Measurements from ENCODE around the gene CES3.

Gene CES3

GRCh38 chr16:66976746-66977145 lies 15.7 kb downstream of the CES3 start:
- TF ChIP-seq ZNF544 (tag by site-specific recombination; IDR thresholded peaks at IDR 0.05), result no peak
- no peak for TF ChIP-seq ZNF664 (tag by site-specific recombination; IDR thresholded peaks at IDR 0.05)
- no peak for TF ChIP-seq SALL2 (tag by site-specific recombination; IDR thresholded peaks at IDR 0.05; ENCODE audit: borderline replicate concordance)
- TF ChIP-seq ZNF394 (tag by site-specific recombination; IDR thresholded peaks at IDR 0.05; ENCODE audit: borderline replicate concordance), result no peak
- no peak for TF ChIP-seq ZNF610 (tag by site-specific recombination; IDR thresholded peaks at IDR 0.05; ENCODE audit: borderline replicate concordance)
- no peak for TF ChIP-seq ZNF335 (tag by site-specific recombination; conservative IDR thresholded peaks at IDR 0.05)
- TF ChIP-seq HOXD13 (CRISPR knock-in tag; IDR thresholded peaks at IDR 0.05; ENCODE audit: borderline replicate concordance), result no peak
- no peak for TF ChIP-seq ZNF114 (tag by site-specific recombination; IDR thresholded peaks at IDR 0.05)
- no peak for TF ChIP-seq ZNF148 (tag by site-specific recombination; IDR thresholded peaks at IDR 0.05; ENCODE audit: borderline replicate concordance)
- TF ChIP-seq GLI4 (tag by site-specific recombination; IDR thresholded peaks at IDR 0.05), result no peak
- Histone ChIP-seq H3K9me3 (ENCODE audit: control insufficient read depth, insufficient read depth, low read depth, low read length) (no peaks in the 10 kb centered on the region), H3K27ac (ENCODE audit: extremely low read depth, low read depth, low read length) (no peak overlapping the region), H3K4me1 (ENCODE audit: control insufficient read depth, insufficient read depth, low read length) (no peaks in the 10 kb centered on the region), H3K36me3 (ENCODE audit: control insufficient read depth in 2 of 2, insufficient read depth in 1 of 2, low read length in 2 of 2) (peaks cover 0 to 13% of the 10 kb centered on the region in 2 experiments; a peak in 2 of 3 replicates), H3K4me3 (ENCODE audit: low read depth, low read length) (no peak overlapping the region)
- ChIA-PET POLR2A (no interaction called here), CTCF (interaction anchor here (0.6 to 2.4 kb wide), 16 partner anchors 16 to 489 kb away, joined by 3 to 21 read pairs (median 6); partner anchors contain the start of gene CES3)

- ChIA-PET POLR2A (no interaction called here), CTCF (interaction anchor here (0.6 to 2.6 kb wide), 29 partner anchors 10 to 537 kb away, joined by 3 to 21 read pairs (median 5); partner anchors contain the start of genes CES3 and E2F4)
- Histone ChIP-seq H3K27ac (ENCODE audit: extremely low read depth, low read depth, low read length) (no peak overlapping the region), H3K4me3 (ENCODE audit: low read depth, low read length) (no peak overlapping the region), H3K9me3 (ENCODE audit: control insufficient read depth, insufficient read depth, low read depth, low read length) (no peaks in the 10 kb centered on the region), H3K4me1 (ENCODE audit: control insufficient read depth, insufficient read depth, low read length) (no peaks in the 10 kb centered on the region), H3K36me3 (ENCODE audit: control insufficient read depth in 2 of 2, insufficient read depth in 1 of 2, low read length in 2 of 2) (peaks cover 0 to 8% of the 10 kb centered on the region in 2 experiments; a peak in 1 of 3 replicates)
- TF ChIP-seq ZNF660 (tag by site-specific recombination; IDR thresholded peaks at IDR 0.05) (peak; percentile 67), ZNF2 (tag by site-specific recombination; IDR thresholded peaks at IDR 0.05) (peak; percentile 83; the same call in 1 of the 2 replicates), GLIS2 (tag by site-specific recombination; IDR thresholded peaks at IDR 0.05) (peak; percentile 48; the same call in 1 of the 2 replicates), ZNF843 (tag by site-specific recombination; IDR thresholded peaks at IDR 0.05) (0 out of 2 replicates have a peak, but pooled peaks have one; percentile 14), GLIS1 (tag by site-specific recombination; IDR thresholded peaks at IDR 0.05) (0 out of 2 replicates have a peak, but pooled peaks have one; percentile 12), ZNF580 (tag by site-specific recombination; IDR thresholded peaks at IDR 0.05) (no peak), CTCF (tag by site-specific recombination; IDR thresholded peaks at IDR 0.05) (peak; percentile 98), ZNF335 (tag by site-specific recombination; conservative IDR thresholded peaks at IDR 0.05) (peak; percentile 47), ZNF624 (tag by site-specific recombination; IDR thresholded peaks at IDR 0.05) (no peak), ZSCAN30 (tag by site-specific recombination; IDR thresholded peaks at IDR 0.05) (peak; percentile 71; the same call in 1 of the 2 replicates), SP7 (tag by site-specific recombination; IDR thresholded peaks at IDR 0.05) (peak; percentile 67), ZNF600 (tag by site-specific recombination; IDR thresholded peaks at IDR 0.05) (peak; percentile 32; the same call in 1 of the 2 replicates), ZNF664 (tag by site-specific recombination; IDR thresholded peaks at IDR 0.05) (peak; percentile 37; the same call in 1 of the 2 replicates), ZNF449 (tag by site-specific recombination; IDR thresholded peaks at IDR 0.05) (0 out of 2 replicates have a peak, but pooled peaks have one; percentile 23), ZNF692 (tag by site-specific recombination; IDR thresholded peaks at IDR 0.05) (peak; percentile 82), ZBTB48 (tag by site-specific recombination; IDR thresholded peaks at IDR 0.05) (peak; percentile 74; the same call in 1 of the 2 replicates), SCRT2 (tag by site-specific recombination; IDR thresholded peaks at IDR 0.05) (no peak), YY2 (tag by site-specific recombination; IDR thresholded peaks at IDR 0.05) (no peak), YY1 (tag by site-specific recombination; IDR thresholded peaks at IDR 0.05) (no peak)
Observed at GRCh38 chr16:66977341-66978113, 16.5 kb downstream of the CES3 start.

Data from HEK293 (cell line).